ENCODE data around the gene ANP32A. TPM values are rescaled to one million over a fixed set of nuclear protein-coding genes. Genes with fewer than 3 reads are reported as not detected.
A peak's percentile ranks its signal among the peaks of the same experiment; 100 is the strongest.

The ANP32A gene
- total RNA-seq, 5 donors from 2014 or later (not counting 1 experiment from before 2014, with no cell fraction given) = 93.2 to 123 (median 116) TPM

DNA sequence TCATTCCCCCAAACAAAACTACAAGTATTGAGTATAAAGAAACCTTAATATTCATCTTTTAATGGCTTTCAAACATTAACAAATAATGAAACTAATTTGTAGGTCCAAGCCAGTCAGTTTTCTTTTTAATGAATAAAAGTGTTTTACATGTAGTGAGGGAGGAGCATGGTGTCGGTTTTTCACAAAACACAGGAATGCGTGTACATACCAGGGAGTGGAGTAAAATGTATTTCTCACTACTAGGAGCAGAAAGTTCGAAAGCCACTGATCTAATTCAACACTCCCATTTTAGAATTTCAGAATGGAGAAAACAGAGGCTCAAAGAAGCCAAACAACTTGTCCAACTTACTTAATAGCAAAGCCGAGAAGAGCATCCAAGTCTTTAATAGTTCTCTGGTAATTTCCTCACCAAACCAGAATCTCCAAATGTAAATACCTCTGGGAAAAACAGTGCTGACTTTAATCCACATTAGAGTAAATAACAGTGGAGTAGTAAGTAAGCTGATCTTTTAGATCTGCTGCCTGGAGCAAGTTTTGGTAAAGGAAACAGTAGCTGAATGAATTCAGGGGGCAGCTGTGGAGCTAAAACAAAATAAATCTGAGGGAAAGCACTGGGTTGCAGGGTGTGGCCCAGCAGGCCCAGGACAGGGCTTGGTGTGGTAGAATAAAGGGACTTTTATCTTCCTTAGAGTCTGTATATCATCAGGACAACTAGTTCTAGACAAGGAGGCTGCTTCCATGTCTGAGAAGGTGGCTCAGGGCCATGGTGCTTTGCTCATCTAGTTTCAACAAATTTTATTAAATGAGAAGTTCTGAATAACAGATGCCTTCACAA, 7.9 kb downstream of the ANP32A start:
- Histone ChIP-seq H3K27me3 (replicated peaks in 1 of 2; ENCODE audit: control insufficient read depth in 2 of 2, extremely low read depth in 1 of 2, insufficient read depth in 2 of 2, low read length in 1 of 2) (no peaks in the 10 kb centered on the region), H3K27ac (ENCODE audit: low read length) (no peak overlapping the region), H3K4me3 (ENCODE audit: control insufficient read depth in 1 of 2, extremely low read depth in 1 of 2, low read length in 1 of 2) (no peak overlapping the region), H3K9me3 (no peaks in the 10 kb centered on the region), H3K4me1 (ENCODE audit: control insufficient read depth in 1 of 2, extremely low read depth in 1 of 2, insufficient read depth in 2 of 2, low read length in 2 of 2) (peaks cover 26 to 76% of the 10 kb centered on the region in 2 experiments), H3K36me3 (ENCODE audit: control insufficient read depth in 2 of 2, extremely low read depth in 1 of 2, insufficient read depth in 1 of 2, low read length in 1 of 2) (peaks cover 0 to 17% of the 10 kb centered on the region in 2 donors)
- CTCF ChIA-PET = interaction anchor here in 1 of 2 donors (0.7 to 1.2 kb wide), 2 partner anchors 63 to 1872 kb away, joined by 3 to 5 read pairs; no protein-coding TSS in a partner anchor
- Mint-ChIP-seq H3K4me3 (peak overlapping the region in 1 of 3 donors; percentile 27), H3K27ac (peak overlapping the region in 1 of 2 donors; percentile 22), H3K27me3 (no peaks in the 10 kb centered on the region), H3K4me1 (peaks cover 88 to 90% (median 89%) of the 10 kb centered on the region in 3 donors), H3K9me3 (no peaks in the 10 kb centered on the region), H3K36me3 (peaks cover 16% of the 10 kb centered on the region)
- WGBS (ENCODE audit: insufficient coverage) = no CpG with 5 or more reads among the region's 4 CpGs
- no peak for DNase-seq
- POLR2A ChIA-PET = interaction anchor here in 1 of 2 donors (0.6 kb wide), 1 partner anchor 31 kb away, joined by 4 read pairs; no protein-coding TSS in a partner anchor
- ATAC-seq (replicated peaks in 1 of 4) = no peak

DNA sequence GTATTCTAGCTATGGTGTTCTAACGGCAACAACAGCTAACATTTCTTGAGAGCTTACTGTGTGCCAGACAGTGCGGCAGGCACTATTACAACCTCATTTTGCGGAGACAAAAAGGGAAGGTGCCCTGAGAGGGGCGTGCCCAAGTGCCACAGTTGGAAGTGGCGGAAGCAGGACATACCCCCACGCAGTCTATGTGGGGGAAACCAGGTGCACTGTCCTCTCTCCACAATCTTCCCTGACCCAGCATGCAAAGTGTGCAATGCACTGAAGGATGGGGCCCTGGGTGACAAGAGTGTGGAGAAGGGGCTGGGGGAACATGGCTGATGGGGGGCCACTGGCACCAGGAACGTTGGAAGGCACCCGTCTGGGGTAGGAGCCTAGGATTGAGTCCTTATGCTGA, 8.6 kb downstream of the ANP32A start:
- H3K36me3 ChIP-seq (ENCODE audit: control insufficient read depth in 2 of 2, extremely low read depth in 1 of 2, insufficient read depth in 1 of 2, low read length in 1 of 2) = peaks cover 0 to 23% of the 10 kb centered on the region in 2 donors
- Mint-ChIP-seq H3K27ac (no peak overlapping the region), H3K4me3 (no peak overlapping the region), H3K36me3 (peaks cover 16% of the 10 kb centered on the region), H3K4me1 (peaks cover 88 to 91% (median 90%) of the 10 kb centered on the region in 3 donors), H3K27me3 (no peaks in the 10 kb centered on the region), H3K9me3 (no peaks in the 10 kb centered on the region)
- peaks cover 26 to 82% of the 10 kb centered on the region in 2 experiments for H3K4me1 ChIP-seq (ENCODE audit: control insufficient read depth in 1 of 2, extremely low read depth in 1 of 2, insufficient read depth in 2 of 2, low read length in 2 of 2)
- ATAC-seq (replicated peaks in 1 of 4) = no peak
- no peak overlapping the region for H3K4me3 ChIP-seq (ENCODE audit: control insufficient read depth in 1 of 2, extremely low read depth in 1 of 2, low read length in 1 of 2)
- no peak for DNase-seq
- H3K9me3 ChIP-seq = no peaks in the 10 kb centered on the region
- no peak overlapping the region for H3K27ac ChIP-seq (ENCODE audit: low read length)
- POLR2A ChIA-PET = interaction anchor here in 1 of 2 donors (0.6 kb wide), 1 partner anchor 32 kb away, joined by 4 read pairs; no protein-coding TSS in a partner anchor
- CTCF ChIA-PET = interaction anchor here in 1 of 2 donors (2.0 kb wide), 1 partner anchor 17 kb away, joined by 5 read pairs; no protein-coding TSS in a partner anchor
- H3K27me3 ChIP-seq (replicated peaks in 1 of 2; ENCODE audit: control insufficient read depth in 2 of 2, extremely low read depth in 1 of 2, insufficient read depth in 2 of 2, low read length in 1 of 2) = no peaks in the 10 kb centered on the region
- 88% methylated on average over 4 of the region's 8 CpGs for WGBS (ENCODE audit: insufficient coverage)

DNA sequence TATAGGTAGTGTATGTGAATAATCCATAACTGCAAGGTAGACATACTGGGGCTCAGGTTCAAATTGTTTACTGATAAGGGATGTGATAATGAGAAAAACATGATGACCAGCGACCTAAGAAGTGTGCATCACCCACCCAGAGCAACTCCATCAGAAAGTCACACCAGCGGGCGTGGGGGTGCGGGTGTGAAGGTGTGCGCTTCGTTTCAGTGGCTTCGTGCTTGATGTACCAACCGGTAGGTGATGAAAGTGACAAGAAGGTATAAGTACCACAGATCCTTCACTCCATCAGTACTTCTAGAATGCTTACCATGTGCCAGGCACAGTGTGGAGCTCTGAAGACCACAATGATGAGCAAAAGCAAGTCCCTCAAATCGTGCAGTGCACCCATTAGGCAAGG, 11.2 kb downstream of the ANP32A start:
- peaks cover 87 to 91% (median 87%) of the 10 kb centered on the region in 3 donors for H3K4me1 Mint-ChIP-seq
- ATAC-seq (replicated peaks in 1 of 4) (no peak), DNase-seq (no peak)
- Histone ChIP-seq H3K4me1 (ENCODE audit: control insufficient read depth in 1 of 2, extremely low read depth in 1 of 2, insufficient read depth in 2 of 2, low read length in 2 of 2) (peaks cover 10 to 76% of the 10 kb centered on the region in 2 experiments), H3K27ac (ENCODE audit: low read length) (no peak overlapping the region), H3K36me3 (ENCODE audit: control insufficient read depth in 2 of 2, extremely low read depth in 1 of 2, insufficient read depth in 1 of 2, low read length in 1 of 2) (peaks cover 0 to 40% of the 10 kb centered on the region in 2 donors), H3K27me3 (replicated peaks in 1 of 2; ENCODE audit: control insufficient read depth in 2 of 2, extremely low read depth in 1 of 2, insufficient read depth in 2 of 2, low read length in 1 of 2) (no peaks in the 10 kb centered on the region), H3K9me3 (no peaks in the 10 kb centered on the region), H3K4me3 (ENCODE audit: control insufficient read depth in 1 of 2, extremely low read depth in 1 of 2, low read length in 1 of 2) (no peak overlapping the region)
- no CpG with 5 or more reads among the region's 9 CpGs for WGBS (ENCODE audit: insufficient coverage)
- no peak overlapping the region for H3K4me3 Mint-ChIP-seq
- ChIA-PET CTCF (no interaction called here), POLR2A (no interaction called here)
- no peaks in the 10 kb centered on the region for H3K9me3 Mint-ChIP-seq
- H3K27ac Mint-ChIP-seq = no peak overlapping the region
- no peaks in the 10 kb centered on the region for H3K27me3 Mint-ChIP-seq
- peaks cover 18% of the 10 kb centered on the region for H3K36me3 Mint-ChIP-seq

DNA sequence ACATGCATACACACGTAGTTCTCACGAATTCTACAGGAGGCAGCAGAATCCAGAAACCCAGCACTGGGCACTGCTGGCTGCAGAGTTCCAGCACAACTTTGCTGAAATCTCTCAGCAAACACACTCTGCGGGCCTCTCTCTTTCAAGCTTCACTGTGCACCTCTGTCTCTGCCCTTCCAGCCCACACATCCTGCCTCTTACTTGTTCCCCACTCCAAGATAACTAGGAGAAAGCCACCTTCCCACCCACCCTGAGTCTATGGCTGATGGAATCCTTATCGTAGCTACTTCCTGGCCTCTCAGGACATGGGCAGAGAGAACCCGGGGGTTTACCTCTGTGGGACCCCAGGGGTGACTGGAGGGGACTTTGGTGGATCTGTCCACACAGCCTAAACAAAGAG, 11.9 kb downstream of the ANP32A start:
- H3K27ac ChIP-seq (ENCODE audit: low read length) = no peak overlapping the region
- WGBS (ENCODE audit: insufficient coverage) = 38% methylated on average over 3 of the region's 5 CpGs
- no peaks in the 10 kb centered on the region for H3K9me3 ChIP-seq
- Mint-ChIP-seq H3K4me3 (no peak overlapping the region), H3K27ac (peak overlapping the region; percentile 6 to 37), H3K27me3 (no peaks in the 10 kb centered on the region), H3K9me3 (no peaks in the 10 kb centered on the region), H3K36me3 (peaks cover 18% of the 10 kb centered on the region), H3K4me1 (peaks cover 89 to 96% (median 90%) of the 10 kb centered on the region in 3 donors)
- POLR2A ChIA-PET = no interaction called here
- H3K27me3 ChIP-seq (replicated peaks in 1 of 2; ENCODE audit: control insufficient read depth in 2 of 2, extremely low read depth in 1 of 2, insufficient read depth in 2 of 2, low read length in 1 of 2) = no peaks in the 10 kb centered on the region
- no peak for ATAC-seq (replicated peaks in 1 of 4)
- CTCF ChIA-PET = interaction anchor here in 1 of 2 donors (0.6 kb wide), 1 partner anchor 22 kb away, joined by 3 read pairs; no protein-coding TSS in a partner anchor
- DNase-seq = no peak
- H3K36me3 ChIP-seq (ENCODE audit: control insufficient read depth in 2 of 2, extremely low read depth in 1 of 2, insufficient read depth in 1 of 2, low read length in 1 of 2) = peaks cover 0 to 40% of the 10 kb centered on the region in 2 donors
- H3K4me1 ChIP-seq (ENCODE audit: control insufficient read depth in 1 of 2, extremely low read depth in 1 of 2, insufficient read depth in 2 of 2, low read length in 2 of 2) = peaks cover 8 to 71% of the 10 kb centered on the region in 2 experiments
- H3K4me3 ChIP-seq (ENCODE audit: control insufficient read depth in 1 of 2, extremely low read depth in 1 of 2, low read length in 1 of 2) = no peak overlapping the region

DNA sequence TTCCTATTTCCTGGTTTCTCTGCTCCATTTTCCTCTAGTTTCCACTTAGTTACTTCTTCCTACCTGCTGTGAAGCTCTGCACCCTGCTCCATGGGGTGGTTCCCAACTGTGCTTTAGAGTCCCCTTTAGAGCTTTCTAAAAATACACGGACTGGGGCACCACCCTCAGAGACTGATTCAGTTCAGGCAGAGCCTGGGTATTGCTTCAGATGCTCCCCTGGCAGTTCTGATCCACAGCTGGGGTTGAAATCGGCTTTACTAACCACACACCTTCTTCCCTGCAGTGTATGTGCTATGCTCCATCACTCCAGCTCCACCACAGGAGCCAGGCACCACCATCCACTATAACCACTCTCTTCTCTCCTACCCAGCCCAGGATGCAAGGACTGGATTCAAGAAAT, 12.6 kb downstream of the ANP32A start:
- Mint-ChIP-seq H3K27me3 (no peaks in the 10 kb centered on the region), H3K4me3 (no peak overlapping the region), H3K27ac (peak overlapping the region; percentile 37 to 55), H3K9me3 (no peaks in the 10 kb centered on the region), H3K36me3 (peaks cover 18% of the 10 kb centered on the region), H3K4me1 (peaks cover 86 to 95% (median 89%) of the 10 kb centered on the region in 3 donors)
- peaks cover 8 to 69% of the 10 kb centered on the region in 2 experiments for H3K4me1 ChIP-seq (ENCODE audit: control insufficient read depth in 1 of 2, extremely low read depth in 1 of 2, insufficient read depth in 2 of 2, low read length in 2 of 2)
- ChIA-PET POLR2A (no interaction called here), CTCF (interaction anchor here in 1 of 2 donors (0.6 kb wide), 1 partner anchor 17 kb away, joined by 3 read pairs; no protein-coding TSS in a partner anchor)
- no peak overlapping the region for H3K27ac ChIP-seq (ENCODE audit: low read length)
- no peak for ATAC-seq (replicated peaks in 1 of 4)
- H3K36me3 ChIP-seq (ENCODE audit: control insufficient read depth in 2 of 2, extremely low read depth in 1 of 2, insufficient read depth in 1 of 2, low read length in 1 of 2) = peaks cover 0 to 42% of the 10 kb centered on the region in 2 donors
- H3K27me3 ChIP-seq (replicated peaks in 1 of 2; ENCODE audit: control insufficient read depth in 2 of 2, extremely low read depth in 1 of 2, insufficient read depth in 2 of 2, low read length in 1 of 2) = no peaks in the 10 kb centered on the region
- DNase-seq = no peak
- H3K4me3 ChIP-seq (ENCODE audit: control insufficient read depth in 1 of 2, extremely low read depth in 1 of 2, low read length in 1 of 2) = no peak overlapping the region
- no peaks in the 10 kb centered on the region for H3K9me3 ChIP-seq
- WGBS (ENCODE audit: insufficient coverage) = 36% methylated on average over 2 of the region's 2 CpGs

DNA sequence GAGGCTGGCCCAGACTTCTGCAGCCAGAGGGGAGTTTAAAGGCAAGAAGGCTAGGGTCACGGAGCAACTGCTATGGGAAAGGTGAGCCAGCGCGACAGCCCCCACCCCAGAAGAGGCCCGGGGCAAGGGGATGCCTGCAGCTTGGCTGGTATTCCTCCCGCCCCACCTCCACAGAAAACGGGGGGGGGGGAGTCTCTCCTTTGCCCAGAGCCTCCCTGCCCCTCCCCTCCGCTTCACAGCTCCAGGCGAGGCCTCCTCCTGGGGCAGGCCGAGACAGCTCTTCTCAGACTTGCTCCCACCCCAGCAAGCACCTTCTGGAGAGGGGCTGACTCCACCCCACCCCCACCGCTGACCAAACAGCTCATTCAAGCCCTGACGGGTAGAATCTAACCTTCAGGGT, 13.4 kb downstream of the ANP32A start:
- Histone ChIP-seq H3K27ac (ENCODE audit: low read length) (no peak overlapping the region), H3K4me1 (ENCODE audit: control insufficient read depth in 1 of 2, extremely low read depth in 1 of 2, insufficient read depth in 2 of 2, low read length in 2 of 2) (peaks cover 8 to 69% of the 10 kb centered on the region in 2 experiments), H3K36me3 (ENCODE audit: control insufficient read depth in 2 of 2, extremely low read depth in 1 of 2, insufficient read depth in 1 of 2, low read length in 1 of 2) (peaks cover 0 to 42% of the 10 kb centered on the region in 2 donors), H3K27me3 (replicated peaks in 1 of 2; ENCODE audit: control insufficient read depth in 2 of 2, extremely low read depth in 1 of 2, insufficient read depth in 2 of 2, low read length in 1 of 2) (no peaks in the 10 kb centered on the region), H3K9me3 (no peaks in the 10 kb centered on the region), H3K4me3 (ENCODE audit: control insufficient read depth in 1 of 2, extremely low read depth in 1 of 2, low read length in 1 of 2) (no peak overlapping the region)
- H3K36me3 Mint-ChIP-seq = peaks cover 18% of the 10 kb centered on the region
- H3K9me3 Mint-ChIP-seq = no peaks in the 10 kb centered on the region
- CTCF ChIA-PET = no interaction called here
- ATAC-seq (replicated peaks in 1 of 4) (no peak), DNase-seq (no peak)
- H3K27me3 Mint-ChIP-seq = no peaks in the 10 kb centered on the region
- H3K4me3 Mint-ChIP-seq = no peak overlapping the region
- H3K4me1 Mint-ChIP-seq = peaks cover 86 to 95% (median 88%) of the 10 kb centered on the region in 3 donors
- no peak overlapping the region for H3K27ac Mint-ChIP-seq
- 86% methylated on average over 4 of the region's 11 CpGs for WGBS (ENCODE audit: insufficient coverage)
- POLR2A ChIA-PET = no interaction called here

All from T-cell (primary cell).